Lung (tissue), 12 donors: ENCODE results near the gene DTL. TPM values are rescaled to one million over a fixed set of nuclear protein-coding genes. Genes with fewer than 3 reads are reported as not detected.

Experiments
- ATAC-seq: fragments of 200-7000 bp; cut with Tn5 transposase; one replicate; pipeline ENCODE4 v1.9.1; 2020; ENCODE audit warnings: moderate number of reproducible peaks; ENCODE audit not compliant: insufficient read depth, low FRiP score
- DNase-seq, 3 donors: peaks; one replicate each; pipeline ENCODE4 v3.0.0-alpha.2; 2013 to 2017
- H3K27ac ChIP-seq, 2 donors: one replicate each; pipeline ENCODE4 v1.5.1; 2013; ENCODE audit warnings: mild to moderate bottlenecking in 2 of 2, moderate library complexity in 2 of 2, control low read depth in 1 of 2, inconsistent platforms in 1 of 2, low read depth in 1 of 2, low read length in 1 of 2
- H3K27me3 ChIP-seq, 3 donors: one replicate each; pipeline ENCODE4 v1.5.1; 2013; ENCODE audit warnings: low read length in 2 of 3; ENCODE audit not compliant: control insufficient read depth in 3 of 3, insufficient read depth in 3 of 3
- H3K36me3 ChIP-seq, 4 donors: one replicate each; pipeline ENCODE4 v1.5.1; 2013; ENCODE audit warnings: low read length in 4 of 4, mild to moderate bottlenecking in 1 of 4, moderate library complexity in 1 of 4; ENCODE audit not compliant: control insufficient read depth in 4 of 4, insufficient read depth in 4 of 4
- H3K4me1 ChIP-seq, 5 donors: one replicate each; pipeline ENCODE4 v1.5.1; 2013; ENCODE audit warnings: low read length in 5 of 5, mild to moderate bottlenecking in 2 of 5, moderate library complexity in 1 of 5; ENCODE audit not compliant: control insufficient read depth in 5 of 5, insufficient read depth in 5 of 5
- H3K4me3 ChIP-seq: one replicate; pipeline ENCODE4 v1.5.1; 2013; ENCODE audit warnings: mild to moderate bottlenecking, control low read depth, moderate library complexity
- H3K9ac ChIP-seq, 2 donors: one replicate each; pipeline ENCODE4 v1.5.1; 2013; ENCODE audit warnings: low read length in 2 of 2, control low read depth in 1 of 2; ENCODE audit not compliant: insufficient read depth in 1 of 2
- H3K9me3 ChIP-seq, 4 donors: one replicate each; pipeline ENCODE4 v1.5.1; 2013; ENCODE audit warnings: low read length in 3 of 4, mild to moderate bottlenecking in 1 of 4, moderate library complexity in 1 of 4; ENCODE audit not compliant: control insufficient read depth in 4 of 4, insufficient read depth in 3 of 4
- WGBS, 2 donors: extraction: QIAGEN DNeasy Blood & Tissue Kit; methylation state at CpG; one replicate each; pipeline ENCODE4 v1.1.7; 2013; 5-methylcytosine and 5-hydroxymethylcytosine counted together
- polyA plus RNA-seq, 2 donors: library from polyadenylated mRNA; stranded (reverse); fragments of 200-250 nt; gene quantifications; one replicate each; pipeline ENCODE4 v1.2.1, GENCODE V29; 2013
- total RNA-seq, 2 donors: library from RNA; depleted of rRNA in 1 of 2; stranded (reverse); fragments of >200 nt in 1 of 2; gene quantifications; one replicate each; pipeline ENCODE4 v1.2.1, GENCODE V29; 2014 to 2021
- TF ChIP-seq, protein P1 (sequence below): IDR thresholded peaks from 2 replicates; pipeline ENCODE4 v1.5.1; 2012; ENCODE audit warnings: mild to moderate bottlenecking; ENCODE audit errors: control extremely low read depth, extremely low read depth
- donor health status: control.
- donor health status: control.
- donor health status: Bipolar disorder and iron deficiency.
- donor health status: healthy.
- donor health status: DM: yes; HTN: yes; CAD: no.

DTL gene
- total and polyA plus RNA-seq, 4 donors = 1.1 to 27.8 (median 3.4) TPM

DNA sequence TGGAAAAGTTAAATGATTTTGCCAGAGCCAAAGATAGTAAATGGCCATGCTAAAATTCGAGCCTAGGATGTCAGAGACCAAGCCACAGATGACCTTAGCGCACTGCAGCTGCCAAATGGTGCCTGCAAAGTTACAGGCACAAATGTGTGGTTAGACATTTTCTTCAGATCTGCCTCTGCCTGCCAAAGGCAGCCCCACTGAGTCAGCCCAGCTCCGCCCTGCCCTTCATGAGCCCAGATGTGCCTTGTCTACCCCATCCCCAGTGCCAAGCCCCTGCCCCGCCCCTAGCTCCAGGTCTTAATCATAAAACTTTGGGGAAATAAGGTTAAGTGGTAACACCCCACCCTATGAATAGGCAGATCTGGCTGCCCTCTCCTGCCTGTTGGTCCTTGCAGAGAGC lies 105.9 kb downstream of the DTL start:
- Histone ChIP-seq H3K9ac (no peak overlapping the region), H3K4me1 (peaks cover 0 to 6% (median 0%) of the 10 kb centered on the region in 5 donors), H3K9me3 (peaks cover 0 to 2% (median 0%) of the 10 kb centered on the region in 4 donors), H3K27ac (no peak overlapping the region), H3K36me3 (no peaks in the 10 kb centered on the region), H3K4me3 (no peak overlapping the region), H3K27me3 (no peaks in the 10 kb centered on the region)
- ATAC-seq (no peak), DNase-seq (no peak)
- TF ChIP-seq, protein P1, sequence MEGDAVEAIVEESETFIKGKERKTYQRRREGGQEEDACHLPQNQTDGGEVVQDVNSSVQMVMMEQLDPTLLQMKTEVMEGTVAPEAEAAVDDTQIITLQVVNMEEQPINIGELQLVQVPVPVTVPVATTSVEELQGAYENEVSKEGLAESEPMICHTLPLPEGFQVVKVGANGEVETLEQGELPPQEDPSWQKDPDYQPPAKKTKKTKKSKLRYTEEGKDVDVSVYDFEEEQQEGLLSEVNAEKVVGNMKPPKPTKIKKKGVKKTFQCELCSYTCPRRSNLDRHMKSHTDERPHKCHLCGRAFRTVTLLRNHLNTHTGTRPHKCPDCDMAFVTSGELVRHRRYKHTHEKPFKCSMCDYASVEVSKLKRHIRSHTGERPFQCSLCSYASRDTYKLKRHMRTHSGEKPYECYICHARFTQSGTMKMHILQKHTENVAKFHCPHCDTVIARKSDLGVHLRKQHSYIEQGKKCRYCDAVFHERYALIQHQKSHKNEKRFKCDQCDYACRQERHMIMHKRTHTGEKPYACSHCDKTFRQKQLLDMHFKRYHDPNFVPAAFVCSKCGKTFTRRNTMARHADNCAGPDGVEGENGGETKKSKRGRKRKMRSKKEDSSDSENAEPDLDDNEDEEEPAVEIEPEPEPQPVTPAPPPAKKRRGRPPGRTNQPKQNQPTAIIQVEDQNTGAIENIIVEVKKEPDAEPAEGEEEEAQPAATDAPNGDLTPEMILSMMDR = no peak
- 96 to 99% methylated on average over 4 of the region's 4 CpGs for WGBS, 2 donors

DNA sequence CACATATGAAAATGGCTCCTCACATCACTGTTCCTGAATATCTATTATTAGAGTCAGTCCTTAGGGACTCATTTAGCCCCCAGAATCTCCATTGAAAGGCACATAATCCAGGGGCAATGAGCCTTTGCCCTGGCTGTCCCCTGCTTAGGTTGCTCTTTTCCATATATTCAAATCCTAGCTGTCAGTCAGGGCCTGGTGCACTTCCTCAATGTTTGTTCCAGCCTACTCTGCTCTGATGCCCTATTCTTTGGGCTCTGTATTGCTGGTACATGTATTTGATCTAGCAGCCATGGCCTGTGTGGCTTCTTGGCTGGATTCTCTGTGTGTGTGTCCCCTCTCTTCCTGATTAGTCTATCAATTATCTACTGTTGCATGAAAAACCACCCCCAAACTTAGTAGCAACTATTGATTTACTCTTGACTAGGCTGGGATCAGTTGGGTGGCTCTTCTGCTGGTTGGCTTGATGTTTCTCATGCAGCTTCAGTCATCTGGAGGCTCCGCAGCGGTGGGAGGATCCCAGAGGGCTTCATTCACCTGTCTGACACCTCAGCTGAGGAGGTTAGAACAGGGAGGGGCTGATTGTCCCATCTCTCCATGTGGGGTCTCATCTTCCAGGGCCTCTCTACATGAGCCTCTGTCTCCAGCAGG lies 107.5 kb downstream of the DTL start:
- Histone ChIP-seq H3K4me3 (no peak overlapping the region), H3K4me1 (peaks cover 0 to 6% (median 0%) of the 10 kb centered on the region in 5 donors), H3K27ac (no peak overlapping the region), H3K9me3 (peaks cover 0 to 2% (median 0%) of the 10 kb centered on the region in 4 donors), H3K9ac (no peak overlapping the region), H3K36me3 (no peaks in the 10 kb centered on the region), H3K27me3 (no peaks in the 10 kb centered on the region)
- no peak for ATAC-seq
- no peak for DNase-seq
- TF ChIP-seq, protein P1 = no peak
- 100% methylated on average over 2 of the region's 2 CpGs for WGBS, 2 donors

DNA sequence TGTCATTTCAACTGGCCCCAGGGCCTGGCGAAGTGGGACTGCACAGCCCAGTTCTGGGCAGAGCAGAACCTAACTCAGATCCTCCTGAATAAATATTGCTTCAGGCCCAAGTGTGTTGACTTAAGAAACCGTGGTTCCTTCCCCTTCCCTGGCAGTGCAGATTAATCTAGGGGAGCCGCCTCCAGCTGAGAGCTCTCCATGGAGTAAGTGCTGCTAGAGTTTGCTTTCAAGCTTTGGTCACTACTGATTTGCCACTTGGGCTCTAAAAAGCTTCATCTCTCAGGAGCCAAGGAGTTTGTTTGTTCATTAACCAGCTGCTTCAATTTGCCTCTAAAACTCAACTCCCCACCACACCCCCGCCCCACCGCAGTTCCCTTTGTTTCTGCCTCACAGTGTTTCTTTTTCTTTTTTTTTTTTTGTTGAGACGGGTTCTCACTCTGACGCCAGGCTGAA lies 112.1 kb downstream of the DTL start:
- 64 to 66% methylated on average over 7 of the region's 7 CpGs for WGBS, 2 donors
- no peak overlapping the region for H3K9ac ChIP-seq
- no peak overlapping the region for H3K27ac ChIP-seq
- DNase-seq = peak; percentile 67 to 87 (median 68)
- peaks cover 0 to 2% (median 0%) of the 10 kb centered on the region in 4 donors for H3K9me3 ChIP-seq
- no peak overlapping the region for H3K4me3 ChIP-seq
- no peaks in the 10 kb centered on the region for H3K36me3 ChIP-seq
- peaks cover 0 to 5% (median 0%) of the 10 kb centered on the region in 5 donors for H3K4me1 ChIP-seq
- ATAC-seq = peak; percentile 87
- no peaks in the 10 kb centered on the region for H3K27me3 ChIP-seq
- TF ChIP-seq, protein P1 = no peak

DNA sequence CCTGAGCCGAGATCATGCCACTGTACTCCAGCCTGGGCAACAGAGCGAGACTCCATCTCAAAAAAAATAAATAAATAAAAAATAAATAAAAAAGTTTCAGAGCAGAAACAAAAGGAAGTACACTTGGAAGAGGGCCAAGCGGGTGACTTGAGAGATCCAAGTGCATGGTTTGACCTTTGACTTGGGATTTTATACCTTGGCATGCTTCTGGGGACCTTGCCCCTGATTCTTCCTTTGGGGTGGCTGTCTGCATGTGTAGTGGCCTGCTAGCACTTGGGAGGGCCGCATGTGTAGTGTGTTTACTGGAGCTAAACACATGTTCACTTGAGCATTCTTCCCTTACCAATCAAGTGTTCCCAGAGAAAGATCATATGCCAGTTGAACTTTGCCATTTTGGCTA lies 114.0 kb downstream of the DTL start:
- Histone ChIP-seq H3K9me3 (no peaks in the 10 kb centered on the region), H3K27ac (no peak overlapping the region), H3K9ac (no peak overlapping the region), H3K4me3 (no peak overlapping the region), H3K36me3 (no peaks in the 10 kb centered on the region), H3K27me3 (no peaks in the 10 kb centered on the region), H3K4me1 (peaks cover 0 to 5% (median 0%) of the 10 kb centered on the region in 5 donors)
- WGBS, 2 donors = 75 to 89% methylated on average over 4 of the region's 4 CpGs
- no peak for DNase-seq
- no peak for ATAC-seq
- TF ChIP-seq, protein P1 = no peak
